Neuron (in vitro differentiated cells): ENCODE data around the gene ATXN3L.
"Not testable (repeated sequence)": the region's sequence is repeated elsewhere in the genome, so short reads cannot be mapped to it uniquely, and the experiment has no call there.

Source experiments
- H2AFZ ChIP-seq: one replicate; pipeline ENCODE4 v1.6.1; 2013; ENCODE audit warnings: low read depth, mild to moderate bottlenecking, inconsistent platforms, low read length, moderate library complexity
- H3K27me3 ChIP-seq: one replicate; pipeline ENCODE4 v1.6.1; 2013; ENCODE audit warnings: low read length; ENCODE audit not compliant: insufficient read depth
- H3K36me3 ChIP-seq: one replicate; pipeline ENCODE4 v1.6.1; 2013; ENCODE audit warnings: low read length; ENCODE audit not compliant: insufficient read depth
- H3K4me1 ChIP-seq: one replicate; pipeline ENCODE4 v1.6.1; 2013; ENCODE audit warnings: low read length; ENCODE audit not compliant: insufficient read depth
- H3K4me3 ChIP-seq: 2 replicates; pipeline ENCODE4 v1.5.1; 2013; ENCODE audit warnings: mild to moderate bottlenecking, low read length, moderate library complexity
- H3K9me3 ChIP-seq: one replicate; pipeline ENCODE4 v1.6.1; 2013; ENCODE audit warnings: low read length

Gene ATXN3L

GRCh38 chrX:13339607-13340006, 19.8 kb upstream of the ATXN3L start:
- Histone ChIP-seq H2AFZ (no peak overlapping the region), H3K27me3 (no peaks in the 10 kb centered on the region), H3K4me1 (no peaks in the 10 kb centered on the region), H3K36me3 (no peaks in the 10 kb centered on the region), H3K9me3 (no peaks in the 10 kb centered on the region), H3K4me3 (no peak overlapping the region)

- Histone ChIP-seq H3K4me3 (no peak overlapping the region), H3K36me3 (no peaks in the 10 kb centered on the region), H3K9me3 (no peaks in the 10 kb centered on the region), H3K27me3 (no peaks in the 10 kb centered on the region), H3K4me1 (no peaks in the 10 kb centered on the region), H2AFZ (no peak overlapping the region)
These were observed 19.2 kb upstream of the ATXN3L start for GRCh38 chrX:13338996-13339515.

GRCh38 chrX:13334491-13334890, 14.6 kb upstream of the ATXN3L start:
- H3K4me1 ChIP-seq: no peaks in the 10 kb centered on the region
- H2AFZ ChIP-seq: no peak overlapping the region
- H3K36me3 ChIP-seq: no peaks in the 10 kb centered on the region
- no peaks in the 10 kb centered on the region for H3K9me3 ChIP-seq
- no peaks in the 10 kb centered on the region for H3K27me3 ChIP-seq
- H3K4me3 ChIP-seq: no peak overlapping the region

GRCh38 chrX:13330446-13330845, 10.6 kb upstream of the ATXN3L start:
- Histone ChIP-seq H3K4me1 (no peaks in the 10 kb centered on the region), H3K9me3 (no peaks in the 10 kb centered on the region), H3K4me3 (no peak overlapping the region), H2AFZ (no peak overlapping the region), H3K36me3 (no peaks in the 10 kb centered on the region), H3K27me3 (no peaks in the 10 kb centered on the region)

- H3K27me3 ChIP-seq: no peaks in the 10 kb centered on the region
- no peaks in the 10 kb centered on the region for H3K4me1 ChIP-seq
- no peak overlapping the region for H3K4me3 ChIP-seq
- H3K36me3 ChIP-seq: no peaks in the 10 kb centered on the region
- no peak overlapping the region for H2AFZ ChIP-seq
- no peaks in the 10 kb centered on the region for H3K9me3 ChIP-seq
These were observed 7.8 kb upstream of the ATXN3L start for GRCh38 chrX:13327666-13328065.

GRCh38 chrX:13323241-13323640, 3.4 kb upstream of the ATXN3L start:
- Histone ChIP-seq H2AFZ (no peak overlapping the region), H3K4me3 (no peak overlapping the region), H3K9me3 (no peaks in the 10 kb centered on the region), H3K27me3 (no peaks in the 10 kb centered on the region), H3K36me3 (no peaks in the 10 kb centered on the region), H3K4me1 (no peaks in the 10 kb centered on the region)

- Histone ChIP-seq H3K4me1 (no peaks in the 10 kb centered on the region), H2AFZ (no peak overlapping the region)
These were observed 2.5 kb downstream of the ATXN3L start for GRCh38 chrX:13317366-13317765.

GRCh38 chrX:13311560-13311959, 8.3 kb downstream of the ATXN3L start:
- Histone ChIP-seq H3K27me3 (no peaks in the 10 kb centered on the region), H3K4me3 (no peak overlapping the region), H2AFZ (no peak overlapping the region), H3K9me3 (no peaks in the 10 kb centered on the region), H3K4me1 (no peaks in the 10 kb centered on the region), H3K36me3 (no peaks in the 10 kb centered on the region)

More at GRCh38 chrX:13317366-13317765, 2.5 kb downstream of the ATXN3L start:
- Histone ChIP-seq H3K9me3 (no peaks in the 10 kb centered on the region), H3K36me3 (no peaks in the 10 kb centered on the region), H3K27me3 (no peaks in the 10 kb centered on the region), H3K4me3 (no peak overlapping the region)

- Histone ChIP-seq H3K4me1 (no peaks in the 10 kb centered on the region), H3K27me3 (no peaks in the 10 kb centered on the region), H3K9me3 (no peaks in the 10 kb centered on the region), H3K4me3 (no peak overlapping the region), H3K36me3 (no peaks in the 10 kb centered on the region), H2AFZ (no peak overlapping the region)
These were observed 10.2 kb downstream of the ATXN3L start for GRCh38 chrX:13309631-13310030.

GRCh38 chrX:13307041-13307440, 12.8 kb downstream of the ATXN3L start:
- Histone ChIP-seq H3K9me3 (no peaks in the 10 kb centered on the region), H3K4me1 (no peaks in the 10 kb centered on the region), H2AFZ (no peak overlapping the region), H3K36me3 (no peaks in the 10 kb centered on the region), H3K27me3 (no peaks in the 10 kb centered on the region), H3K4me3 (no peak overlapping the region)

- Histone ChIP-seq H3K4me3 (no peak overlapping the region), H2AFZ (no peak overlapping the region), H3K9me3 (no peaks in the 10 kb centered on the region), H3K27me3 (no peaks in the 10 kb centered on the region), H3K36me3 (no peaks in the 10 kb centered on the region), H3K4me1 (no peaks in the 10 kb centered on the region)
These were observed 14.7 kb downstream of the ATXN3L start for GRCh38 chrX:13305108-13305507.

GRCh38 chrX:13304052-13304451, 15.8 kb downstream of the ATXN3L start:
- no peak overlapping the region for H2AFZ ChIP-seq
- no peaks in the 10 kb centered on the region for H3K36me3 ChIP-seq
- H3K9me3 ChIP-seq: no peaks in the 10 kb centered on the region
- no peaks in the 10 kb centered on the region for H3K27me3 ChIP-seq
- H3K4me1 ChIP-seq: no peaks in the 10 kb centered on the region
- H3K4me3 ChIP-seq: no peak overlapping the region

- not testable (repeated sequence) for H3K9me3 ChIP-seq, H3K4me3 ChIP-seq, H3K27me3 ChIP-seq, H3K4me1 ChIP-seq, H2AFZ ChIP-seq, H3K36me3 ChIP-seq
These were observed 16.6 kb downstream of the ATXN3L start for GRCh38 chrX:13303248-13303647.

- H2AFZ ChIP-seq: no peak overlapping the region
- H3K4me3 ChIP-seq: no peak overlapping the region
- no peaks in the 10 kb centered on the region for H3K27me3 ChIP-seq
- no peaks in the 10 kb centered on the region for H3K9me3 ChIP-seq
- H3K36me3 ChIP-seq: no peaks in the 10 kb centered on the region
- no peaks in the 10 kb centered on the region for H3K4me1 ChIP-seq
These were observed 21.0 kb downstream of the ATXN3L start for GRCh38 chrX:13298836-13299235.
